SK-N-SH (cell line): ENCODE data around the gene RNF217. TPM values are rescaled to one million over a fixed set of nuclear protein-coding genes. Genes with fewer than 3 reads are reported as not detected.

Experiments used
- CTCF ChIA-PET: fragments of 300-600, 350-600 bp; formaldehyde crosslinking; extraction: SDS; loops from one replicate; lab custom pipeline; 2021; lab: Yijun Ruan, JAX
- POLR2A ChIA-PET: fragments of 350-600 bp; sonication (Branson Sonifier 250); formaldehyde crosslinking; extraction: SDS; loops from one replicate; lab custom pipeline; 2020; ENCODE audit warnings: antibody characterized with exemption, inconsistent platforms; lab: Yijun Ruan, JAX
- DNase-seq: peaks from one replicate; pipeline ENCODE4 v3.0.0; 2012
- H2AFZ ChIP-seq: fragments of 200-600 bp; sonication (generic); 2 replicates; pipeline ENCODE4 v1.8.1; 2016; ENCODE audit warnings: antibody characterized with exemption, mild to moderate bottlenecking, low read depth
- H3F3A ChIP-seq: fragments of 200-600 bp; sonication (generic); replicated peaks from 2 replicates; pipeline ENCODE3; 2016; ENCODE audit warnings: antibody characterized with exemption, mild to moderate bottlenecking; ENCODE audit not compliant: insufficient read depth
- H3K27ac ChIP-seq, 2 experiments: fragments of 200-500 bp in 1 of 2; fragments of 200-600 bp in 1 of 2; sonication (Bioruptor generic) in 1 of 2; sonication (generic), shearing (Covaris generic) in 1 of 2; 2 replicates each; pipeline versions ENCODE4 v1.5.1 to v1.6.1; 2014 to 2016; ENCODE audit warnings: low read depth in 2 of 2, inconsistent platforms in 1 of 2, low read length in 1 of 2, mild to moderate bottlenecking in 1 of 2, mixed read lengths in 1 of 2
- H3K27me3 ChIP-seq: fragments of 200-600 bp; sonication (generic), shearing (Covaris generic); 2 replicates; pipeline ENCODE4 v1.6.1; 2016; ENCODE audit warnings: mixed run types; ENCODE audit not compliant: insufficient read depth
- H3K36me3 ChIP-seq, 2 experiments: fragments of 200-500 bp in 1 of 2; fragments of 200-600 bp in 1 of 2; sonication (Bioruptor generic) in 1 of 2; sonication (generic) in 1 of 2; replicated peaks in 1 of 2; 2 replicates each; pipeline versions ENCODE3 to v1.5.1; 2014 to 2016; ENCODE audit warnings: low read length in 1 of 2, mild to moderate bottlenecking in 1 of 2; ENCODE audit not compliant: insufficient read depth in 2 of 2, control insufficient read depth in 1 of 2
- H3K4me1 ChIP-seq, 2 experiments: fragments of 200-500 bp in 1 of 2; fragments of 200-600 bp in 1 of 2; sonication (Bioruptor generic) in 1 of 2; sonication (generic), shearing (Covaris generic) in 1 of 2; 2 replicates each; pipeline versions ENCODE4 v1.5.1 to v1.6.1; 2014 to 2016; ENCODE audit warnings: low read depth in 1 of 2, low read length in 1 of 2, mixed run types in 1 of 2; ENCODE audit not compliant: insufficient read depth in 2 of 2, control insufficient read depth in 1 of 2
- H3K4me2 ChIP-seq: fragments of 200-600 bp; sonication (generic), shearing (Covaris generic); 2 replicates; pipeline ENCODE4 v1.6.1; 2017; ENCODE audit warnings: mixed run types
- H3K4me3 ChIP-seq, 2 experiments: fragments of 200-500 bp in 1 of 2; fragments of 200-600 bp in 1 of 2; sonication (Bioruptor generic) in 1 of 2; sonication (generic), shearing (Covaris generic) in 1 of 2; 2 replicates each; pipeline versions ENCODE4 v1.5.1 to v1.8.1; 2014 to 2016; ENCODE audit warnings: low read depth in 2 of 2, inconsistent platforms in 1 of 2, low read length in 1 of 2, mild to moderate bottlenecking in 1 of 2, mixed read lengths in 1 of 2, moderate library complexity in 1 of 2
- H3K79me2 ChIP-seq: fragments of 200-600 bp; sonication (generic); 2 replicates; pipeline ENCODE4 v1.8.1; 2017; ENCODE audit warnings: mild to moderate bottlenecking; ENCODE audit not compliant: insufficient read depth
- H3K9ac ChIP-seq: fragments of 200-600 bp; sonication (generic); 2 replicates; pipeline ENCODE4 v1.6.1; 2017; ENCODE audit warnings: mixed run types
- H3K9me2 ChIP-seq: fragments of 200-600 bp; sonication (generic); 2 replicates; pipeline ENCODE4 v1.6.1; 2017; ENCODE audit warnings: mixed run types
- H3K9me3 ChIP-seq: fragments of 200-600 bp; sonication (generic); 2 replicates; pipeline ENCODE4 v1.6.1; 2017; ENCODE audit warnings: mixed run types, mild to moderate bottlenecking, moderate library complexity
- H4K20me1 ChIP-seq: fragments of 200-600 bp; sonication (generic); 2 replicates; pipeline ENCODE4 v1.6.1; 2017; ENCODE audit warnings: mild to moderate bottlenecking, mixed run types; ENCODE audit not compliant: insufficient read depth
- CHD2 ChIP-seq: fragments of 150-350 bp; IDR thresholded peaks from 2 replicates; pipeline ENCODE4 v1.6.1; 2018; ENCODE audit warnings: low read length; ENCODE audit not compliant: partially characterized antibody
- EP300 ChIP-seq, 2 experiments: IDR thresholded peaks; 2 replicates each; pipeline versions ENCODE4 v1.4.0 to v1.6.1; 2012; ENCODE audit warnings: borderline replicate concordance in 1 of 2, low read depth in 1 of 2, low read length in 1 of 2
- FOXJ3 ChIP-seq: sonication (generic); formaldehyde crosslinking; IDR thresholded peaks from 2 replicates; pipeline ENCODE4 v1.5.1; 2020; ENCODE audit warnings: mild to moderate bottlenecking, missing genetic modification reagents
- FOXM1 ChIP-seq: IDR thresholded peaks from 2 replicates; pipeline ENCODE4 v1.4.0; 2012; ENCODE audit warnings: low read depth, mild to moderate bottlenecking
- GABPA ChIP-seq: IDR thresholded peaks from 2 replicates; pipeline ENCODE4 v1.4.0; 2012; ENCODE audit warnings: low read depth, mild to moderate bottlenecking
- GATA2 ChIP-seq: sonication (generic); formaldehyde crosslinking; IDR thresholded peaks from 2 replicates; pipeline ENCODE4 v1.5.0; 2020; ENCODE audit warnings: mild to moderate bottlenecking, missing genetic modification reagents
- MEF2A ChIP-seq: IDR thresholded peaks from 2 replicates; pipeline ENCODE4 v1.4.0; 2012; ENCODE audit warnings: low read depth, borderline replicate concordance
- MXI1 ChIP-seq: IDR thresholded peaks from 2 replicates; pipeline ENCODE4 v1.6.1; 2012; ENCODE audit warnings: mild to moderate bottlenecking, low read depth, low read length, improper control_type of control experiment
- NFIC ChIP-seq: IDR thresholded peaks from 2 replicates; pipeline ENCODE4 v1.4.0; 2012; ENCODE audit warnings: borderline replicate concordance
- NRF1 ChIP-seq: IDR thresholded peaks from 2 replicates; pipeline ENCODE4 v1.6.1; 2012; ENCODE audit warnings: low read depth, mild to moderate bottlenecking, low read length
- RCOR1 ChIP-seq: fragments of 150-350 bp; IDR thresholded peaks from 2 replicates; pipeline ENCODE4 v1.6.1; 2017; ENCODE audit warnings: antibody characterized with exemption, low read length
- RFX5 ChIP-seq: IDR thresholded peaks from 2 replicates; pipeline ENCODE4 v1.6.1; 2012; ENCODE audit warnings: mild to moderate bottlenecking, improper control_type of control experiment, low read length
- RXRA ChIP-seq: IDR thresholded peaks from 2 replicates; pipeline ENCODE4 v1.4.0; 2012; ENCODE audit warnings: low read depth, mild to moderate bottlenecking, borderline replicate concordance
- SIN3A ChIP-seq: IDR thresholded peaks from 2 replicates; pipeline ENCODE4 v1.6.1; 2012; ENCODE audit warnings: low read depth, mild to moderate bottlenecking, low read length, moderate library complexity, borderline replicate concordance
- TAF1 ChIP-seq: IDR thresholded peaks from 2 replicates; pipeline ENCODE4 v1.6.1; 2012; ENCODE audit warnings: low read depth, mild to moderate bottlenecking, low read length, moderate library complexity, borderline replicate concordance
- TCF12 ChIP-seq: IDR thresholded peaks from 2 replicates; pipeline ENCODE4 v1.4.0; 2012
- YY1 ChIP-seq: IDR thresholded peaks from 2 replicates; pipeline ENCODE4 v1.4.0; 2012; ENCODE audit warnings: low read depth, mild to moderate bottlenecking
- WGBS: methylation state at CpG from one replicate; pipeline ENCODE4 v1.1.6; 2017; ENCODE audit warnings: low lambda C conversion rate; 5-methylcytosine and 5-hydroxymethylcytosine counted together
- polyA plus RNA-seq, 3 experiments: library from polyadenylated mRNA; depleted of rRNA; stranded (reverse); fragments of >200 nt; gene quantifications; 2 replicates each; pipeline ENCODE4 v1.2.3, GENCODE V29; 2012
- TF ChIP-seq, protein P1 (sequence below): IDR thresholded peaks from 2 replicates; pipeline ENCODE4 v1.4.0; 2012; ENCODE audit warnings: low read depth, borderline replicate concordance
- TF ChIP-seq, protein P2 (sequence below): IDR thresholded peaks from 2 replicates; pipeline ENCODE4 v1.4.0; 2012; ENCODE audit warnings: low read depth, borderline replicate concordance
- TF ChIP-seq, protein P3 (sequence below): fragments of 200-600 bp; sonication (generic); IDR thresholded peaks from 2 replicates; pipeline ENCODE4 v1.6.1; 2017; ENCODE audit warnings: antibody characterized with exemption, mild to moderate bottlenecking, moderate library complexity

RNF217 gene
- polyA plus RNA-seq, 1 of the 3 experiments (the other 2 are of a cell fraction): 0.28 TPM

DNA sequence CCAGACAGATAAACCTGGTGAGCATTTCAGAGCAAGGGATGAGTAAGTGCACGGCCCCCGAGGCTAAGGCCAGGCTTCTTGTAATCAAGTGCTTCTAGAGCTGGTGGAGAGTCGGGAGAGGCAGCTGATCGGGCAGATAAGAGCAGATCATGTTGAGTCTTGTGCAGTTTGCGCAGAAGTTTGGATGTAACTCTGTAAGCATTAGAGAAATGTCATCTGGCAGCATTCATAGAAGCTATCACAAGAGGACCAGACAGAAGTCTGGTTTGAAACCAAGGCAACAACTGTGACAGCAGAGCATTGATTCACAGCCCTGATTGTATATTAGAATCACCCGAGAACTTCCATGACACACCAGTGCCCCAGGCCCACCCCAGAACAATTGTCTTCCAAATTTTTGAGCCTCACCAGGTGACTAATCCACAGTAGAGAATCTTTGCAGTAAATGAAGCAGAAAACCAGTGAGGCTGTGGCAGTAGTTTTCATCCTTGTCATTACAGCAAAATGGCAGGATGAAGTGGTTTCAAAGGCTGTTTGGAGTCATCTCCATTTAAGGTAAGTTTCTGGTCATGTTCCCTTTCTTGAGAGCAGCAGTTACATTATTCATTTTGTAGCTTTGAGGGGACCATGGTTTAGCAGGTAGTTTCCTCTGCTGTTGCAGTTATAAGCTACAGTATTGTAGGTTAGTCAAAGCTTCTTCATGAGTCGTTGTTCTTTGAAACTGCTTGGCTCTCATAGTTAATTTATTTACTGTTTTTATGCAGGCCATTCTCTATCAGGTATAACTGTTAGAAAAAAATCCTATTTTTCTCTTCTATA, 84.1 kb downstream of the RNF217 start:
- no peak for DNase-seq
- ChIA-PET POLR2A (no interaction called here), CTCF (no interaction called here)
- Histone ChIP-seq H3K4me3 (no peak overlapping the region), H3K4me2 (no peak overlapping the region), H3K27ac (no peak overlapping the region), H3K4me1 (no peaks in the 10 kb centered on the region), H3K79me2 (no peaks in the 10 kb centered on the region), H3F3A (no peaks in the 10 kb centered on the region), H3K9ac (no peak overlapping the region), H3K36me3 (no peaks in the 10 kb centered on the region), H3K9me2 (no peaks in the 10 kb centered on the region), H2AFZ (no peak overlapping the region), H3K9me3 (no peaks in the 10 kb centered on the region), H4K20me1 (no peaks in the 10 kb centered on the region), H3K27me3 (no peaks in the 10 kb centered on the region)
- TF ChIP-seq FOXJ3: no peak
- TF ChIP-seq, protein P1, sequence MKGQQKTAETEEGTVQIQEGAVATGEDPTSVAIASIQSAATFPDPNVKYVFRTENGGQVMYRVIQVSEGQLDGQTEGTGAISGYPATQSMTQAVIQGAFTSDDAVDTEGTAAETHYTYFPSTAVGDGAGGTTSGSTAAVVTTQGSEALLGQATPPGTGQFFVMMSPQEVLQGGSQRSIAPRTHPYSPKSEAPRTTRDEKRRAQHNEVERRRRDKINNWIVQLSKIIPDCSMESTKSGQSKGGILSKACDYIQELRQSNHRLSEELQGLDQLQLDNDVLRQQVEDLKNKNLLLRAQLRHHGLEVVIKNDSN: no peak
- TF ChIP-seq, protein P2, sequence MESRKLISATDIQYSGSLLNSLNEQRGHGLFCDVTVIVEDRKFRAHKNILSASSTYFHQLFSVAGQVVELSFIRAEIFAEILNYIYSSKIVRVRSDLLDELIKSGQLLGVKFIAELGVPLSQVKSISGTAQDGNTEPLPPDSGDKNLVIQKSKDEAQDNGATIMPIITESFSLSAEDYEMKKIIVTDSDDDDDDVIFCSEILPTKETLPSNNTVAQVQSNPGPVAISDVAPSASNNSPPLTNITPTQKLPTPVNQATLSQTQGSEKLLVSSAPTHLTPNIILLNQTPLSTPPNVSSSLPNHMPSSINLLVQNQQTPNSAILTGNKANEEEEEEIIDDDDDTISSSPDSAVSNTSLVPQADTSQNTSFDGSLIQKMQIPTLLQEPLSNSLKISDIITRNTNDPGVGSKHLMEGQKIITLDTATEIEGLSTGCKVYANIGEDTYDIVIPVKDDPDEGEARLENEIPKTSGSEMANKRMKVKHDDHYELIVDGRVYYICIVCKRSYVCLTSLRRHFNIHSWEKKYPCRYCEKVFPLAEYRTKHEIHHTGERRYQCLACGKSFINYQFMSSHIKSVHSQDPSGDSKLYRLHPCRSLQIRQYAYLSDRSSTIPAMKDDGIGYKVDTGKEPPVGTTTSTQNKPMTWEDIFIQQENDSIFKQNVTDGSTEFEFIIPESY: no peak
- no peak for TF ChIP-seq CHD2
- TF ChIP-seq GATA2 (CRISPR knock-in tag): no peak
- TF ChIP-seq, protein P3, sequence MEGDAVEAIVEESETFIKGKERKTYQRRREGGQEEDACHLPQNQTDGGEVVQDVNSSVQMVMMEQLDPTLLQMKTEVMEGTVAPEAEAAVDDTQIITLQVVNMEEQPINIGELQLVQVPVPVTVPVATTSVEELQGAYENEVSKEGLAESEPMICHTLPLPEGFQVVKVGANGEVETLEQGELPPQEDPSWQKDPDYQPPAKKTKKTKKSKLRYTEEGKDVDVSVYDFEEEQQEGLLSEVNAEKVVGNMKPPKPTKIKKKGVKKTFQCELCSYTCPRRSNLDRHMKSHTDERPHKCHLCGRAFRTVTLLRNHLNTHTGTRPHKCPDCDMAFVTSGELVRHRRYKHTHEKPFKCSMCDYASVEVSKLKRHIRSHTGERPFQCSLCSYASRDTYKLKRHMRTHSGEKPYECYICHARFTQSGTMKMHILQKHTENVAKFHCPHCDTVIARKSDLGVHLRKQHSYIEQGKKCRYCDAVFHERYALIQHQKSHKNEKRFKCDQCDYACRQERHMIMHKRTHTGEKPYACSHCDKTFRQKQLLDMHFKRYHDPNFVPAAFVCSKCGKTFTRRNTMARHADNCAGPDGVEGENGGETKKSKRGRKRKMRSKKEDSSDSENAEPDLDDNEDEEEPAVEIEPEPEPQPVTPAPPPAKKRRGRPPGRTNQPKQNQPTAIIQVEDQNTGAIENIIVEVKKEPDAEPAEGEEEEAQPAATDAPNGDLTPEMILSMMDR: no peak
- 10% methylated on average over 5 of the region's 7 CpGs for WGBS

DNA sequence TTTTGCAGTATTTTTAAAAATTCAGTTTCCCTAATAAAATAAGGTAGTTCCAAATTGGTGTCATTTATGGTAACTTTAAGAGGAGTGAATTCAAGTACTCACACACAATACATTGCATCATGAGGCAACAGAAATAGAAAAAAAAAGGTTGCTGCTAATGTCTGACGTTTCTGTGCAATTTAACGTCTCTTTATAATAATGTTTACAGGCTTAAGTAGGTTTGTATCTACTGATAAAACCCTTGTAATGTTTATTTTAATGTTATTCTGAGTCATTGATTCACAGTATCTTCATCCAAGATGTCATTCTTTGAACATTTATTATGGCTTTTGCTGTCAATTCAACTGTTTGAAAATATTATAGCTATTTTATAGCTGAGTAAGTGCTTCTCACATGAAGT, 86.0 kb downstream of the RNF217 start:
- Histone ChIP-seq H3F3A (no peaks in the 10 kb centered on the region), H3K9me2 (no peaks in the 10 kb centered on the region), H2AFZ (no peak overlapping the region), H3K4me2 (no peak overlapping the region), H3K79me2 (no peaks in the 10 kb centered on the region), H3K27me3 (no peaks in the 10 kb centered on the region), H3K27ac (no peak overlapping the region), H3K9ac (no peak overlapping the region), H4K20me1 (no peaks in the 10 kb centered on the region), H3K9me3 (no peaks in the 10 kb centered on the region), H3K4me3 (no peak overlapping the region), H3K4me1 (no peaks in the 10 kb centered on the region), H3K36me3 (no peaks in the 10 kb centered on the region)
- DNase-seq: no peak
- ChIA-PET CTCF (no interaction called here), POLR2A (no interaction called here)
- WGBS: 10% methylated on average over 2 of the region's 2 CpGs
- no peak for TF ChIP-seq NFIC
- no peak for TF ChIP-seq GABPA
- no peak for TF ChIP-seq FOXM1
- TF ChIP-seq RXRA: no peak
- TF ChIP-seq TCF12: no peak
- TF ChIP-seq TAF1: no peak
- no peak for TF ChIP-seq EP300 (IDR thresholded peaks at IDR 0.05; ENCODE audit: borderline replicate concordance in 1 of 2, low read depth in 1 of 2, low read length in 1 of 2)
- no peak for TF ChIP-seq SIN3A
- no peak for TF ChIP-seq MEF2A
- no peak for TF ChIP-seq CHD2
- TF ChIP-seq NRF1: no peak
- no peak for TF ChIP-seq YY1
- TF ChIP-seq RCOR1: no peak
- no peak for TF ChIP-seq MXI1
- TF ChIP-seq, protein P2: no peak
- no peak for TF ChIP-seq RFX5
